Measurements from ENCODE around the gene NDUFB3. TPM values are rescaled to one million over a fixed set of nuclear protein-coding genes. Genes with fewer than 3 reads are reported as not detected.

NDUFB3 gene
- total and polyA plus RNA-seq, 11 donors = 197 to 496 (median 348) TPM

DNA sequence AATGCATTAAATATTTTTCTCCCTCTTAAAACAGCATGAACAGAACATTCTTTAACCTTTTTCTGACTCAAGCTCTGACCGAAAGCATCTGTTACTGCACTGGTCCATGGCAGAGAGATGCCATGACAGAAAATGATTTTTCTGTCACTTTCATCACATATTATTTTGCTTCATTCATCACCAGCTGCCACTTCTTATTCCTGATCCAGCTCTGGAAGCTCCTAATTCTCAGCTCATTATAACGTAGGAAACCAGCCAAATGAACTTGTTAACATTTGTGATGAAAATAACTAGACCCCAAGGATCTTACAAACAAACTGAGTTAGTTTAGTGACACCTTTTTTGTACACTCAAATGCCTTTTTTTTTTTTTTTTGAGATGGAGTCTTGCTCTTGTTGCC, 36.5 kb downstream of the NDUFB3 start:
- DNase-seq (no peak), ATAC-seq (no peak)
- Histone ChIP-seq H3K4me3 (no peak overlapping the region), H3K4me1 (peaks cover 0 to 15% (median 0%) of the 10 kb centered on the region in 12 donors), H3K9me3 (no peaks in the 10 kb centered on the region), H3K36me3 (peaks cover 0 to 3% (median 0%) of the 10 kb centered on the region in 9 donors), H3K27me3 (no peaks in the 10 kb centered on the region), H3K27ac (no peak overlapping the region)
- no peak for TF ChIP-seq POLR2A (IDR thresholded peaks at IDR 0.05)
- WGBS, 4 donors = 77 to 95% (median 90%) methylated on average over 2 of the region's 2 CpGs
- intact Hi-C loops (cut with DNase I) = no loop called here

DNA sequence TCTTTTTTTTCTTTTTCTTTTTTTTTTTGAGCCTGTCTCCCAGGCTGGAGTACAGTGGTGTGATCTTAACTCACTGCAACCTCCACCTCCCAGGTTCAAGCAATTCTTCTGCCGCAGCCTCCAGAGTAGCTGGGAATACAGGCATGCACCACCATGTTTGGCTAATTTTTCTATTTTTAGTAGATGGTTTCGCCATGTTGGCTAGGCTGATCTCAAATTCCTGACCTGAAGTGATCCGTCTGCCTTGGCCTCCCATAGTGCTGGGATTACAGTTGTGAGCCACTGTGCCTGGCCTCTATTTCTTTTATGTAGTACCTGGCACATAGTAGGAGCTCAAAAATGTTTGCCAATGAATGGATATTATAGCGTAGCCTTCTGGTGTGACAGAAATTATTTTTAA, 37.4 kb downstream of the NDUFB3 start:
- TF ChIP-seq POLR2A (IDR thresholded peaks at IDR 0.05) = no peak
- TF ChIP-seq, protein P1, sequence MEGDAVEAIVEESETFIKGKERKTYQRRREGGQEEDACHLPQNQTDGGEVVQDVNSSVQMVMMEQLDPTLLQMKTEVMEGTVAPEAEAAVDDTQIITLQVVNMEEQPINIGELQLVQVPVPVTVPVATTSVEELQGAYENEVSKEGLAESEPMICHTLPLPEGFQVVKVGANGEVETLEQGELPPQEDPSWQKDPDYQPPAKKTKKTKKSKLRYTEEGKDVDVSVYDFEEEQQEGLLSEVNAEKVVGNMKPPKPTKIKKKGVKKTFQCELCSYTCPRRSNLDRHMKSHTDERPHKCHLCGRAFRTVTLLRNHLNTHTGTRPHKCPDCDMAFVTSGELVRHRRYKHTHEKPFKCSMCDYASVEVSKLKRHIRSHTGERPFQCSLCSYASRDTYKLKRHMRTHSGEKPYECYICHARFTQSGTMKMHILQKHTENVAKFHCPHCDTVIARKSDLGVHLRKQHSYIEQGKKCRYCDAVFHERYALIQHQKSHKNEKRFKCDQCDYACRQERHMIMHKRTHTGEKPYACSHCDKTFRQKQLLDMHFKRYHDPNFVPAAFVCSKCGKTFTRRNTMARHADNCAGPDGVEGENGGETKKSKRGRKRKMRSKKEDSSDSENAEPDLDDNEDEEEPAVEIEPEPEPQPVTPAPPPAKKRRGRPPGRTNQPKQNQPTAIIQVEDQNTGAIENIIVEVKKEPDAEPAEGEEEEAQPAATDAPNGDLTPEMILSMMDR (IDR thresholded peaks at IDR 0.05) = no peak
- Histone ChIP-seq H3K4me1 (peaks cover 0 to 16% (median 0%) of the 10 kb centered on the region in 12 donors), H3K27me3 (no peaks in the 10 kb centered on the region), H3K36me3 (peaks cover 0 to 3% (median 0%) of the 10 kb centered on the region in 9 donors), H3K4me3 (no peak overlapping the region), H3K27ac (no peak overlapping the region), H3K9me3 (no peaks in the 10 kb centered on the region)
- intact Hi-C loops (cut with DNase I) = no loop called here
- ATAC-seq (peak in 2 of 4 donors; percentile 30 to 62), DNase-seq (no peak)
- 74 to 81% (median 78%) methylated on average over 4 of the region's 4 CpGs for WGBS, 4 donors

DNA sequence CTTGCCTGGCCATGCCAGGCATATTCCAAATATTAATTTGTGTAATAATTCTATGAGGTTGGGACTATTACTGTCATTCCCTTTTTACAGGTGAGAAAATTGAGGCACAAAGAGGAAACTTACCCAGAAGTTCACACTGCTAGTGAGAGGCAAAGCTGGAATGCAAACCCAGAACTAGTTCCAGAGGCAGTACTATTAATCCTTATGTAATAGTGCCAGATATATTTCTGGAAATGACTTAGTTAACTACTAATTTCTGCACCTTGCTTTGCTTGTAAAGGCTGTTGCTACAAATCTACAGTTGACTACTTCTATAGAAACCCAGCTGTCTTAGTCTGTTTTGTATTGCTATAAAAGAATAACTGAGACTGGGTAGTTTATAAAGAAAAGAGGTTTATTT, 38.8 kb downstream of the NDUFB3 start:
- TF ChIP-seq, protein P1 (IDR thresholded peaks at IDR 0.05) = no peak
- no peak for TF ChIP-seq POLR2A (IDR thresholded peaks at IDR 0.05)
- ATAC-seq (no peak), DNase-seq (no peak)
- Histone ChIP-seq H3K4me1 (peaks cover 0 to 25% (median 5%) of the 10 kb centered on the region in 12 donors), H3K27me3 (no peaks in the 10 kb centered on the region), H3K27ac (no peak overlapping the region), H3K4me3 (no peak overlapping the region), H3K36me3 (no peaks in the 10 kb centered on the region), H3K9me3 (no peaks in the 10 kb centered on the region)
- intact Hi-C loops (cut with DNase I) = loop anchor here in 3 of 10 donors (5.0 to 10.0 kb wide), 2 partner anchors 52 to 124 kb away; no protein-coding TSS in a partner anchor

DNA sequence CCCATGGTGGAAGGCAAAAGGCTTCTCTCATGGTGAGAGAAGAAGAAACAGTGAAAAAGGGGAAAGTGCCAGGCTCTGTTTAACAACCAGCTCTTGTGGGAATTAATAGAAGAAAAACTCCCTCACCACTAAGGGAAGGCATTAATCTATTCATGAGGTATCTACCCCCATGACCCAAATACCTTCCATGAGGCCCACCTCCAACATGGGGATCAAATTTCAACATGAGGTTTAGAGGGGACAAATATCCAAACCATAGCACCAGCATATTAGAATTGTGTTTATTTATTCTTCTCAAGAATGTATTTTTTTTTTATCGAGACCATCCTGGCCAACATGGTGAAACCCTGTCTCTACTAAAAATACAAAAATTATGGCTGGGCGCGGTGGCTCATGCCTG, 39.3 kb downstream of the NDUFB3 start:
- Histone ChIP-seq H3K27ac (no peak overlapping the region), H3K36me3 (no peaks in the 10 kb centered on the region), H3K27me3 (no peaks in the 10 kb centered on the region), H3K4me3 (no peak overlapping the region), H3K9me3 (no peaks in the 10 kb centered on the region), H3K4me1 (peaks cover 0 to 27% (median 5%) of the 10 kb centered on the region in 12 donors)
- WGBS, 4 donors = 95 to 98% (median 97%) methylated on average over 3 of the region's 3 CpGs
- DNase-seq (no peak), ATAC-seq (no peak)
- TF ChIP-seq, protein P1 (IDR thresholded peaks at IDR 0.05) = no peak
- no peak for TF ChIP-seq POLR2A (IDR thresholded peaks at IDR 0.05)
- intact Hi-C loops (cut with DNase I) = loop anchor here in 3 of 10 donors (5.0 to 10.0 kb wide), 2 partner anchors 51 to 124 kb away; no protein-coding TSS in a partner anchor

DNA sequence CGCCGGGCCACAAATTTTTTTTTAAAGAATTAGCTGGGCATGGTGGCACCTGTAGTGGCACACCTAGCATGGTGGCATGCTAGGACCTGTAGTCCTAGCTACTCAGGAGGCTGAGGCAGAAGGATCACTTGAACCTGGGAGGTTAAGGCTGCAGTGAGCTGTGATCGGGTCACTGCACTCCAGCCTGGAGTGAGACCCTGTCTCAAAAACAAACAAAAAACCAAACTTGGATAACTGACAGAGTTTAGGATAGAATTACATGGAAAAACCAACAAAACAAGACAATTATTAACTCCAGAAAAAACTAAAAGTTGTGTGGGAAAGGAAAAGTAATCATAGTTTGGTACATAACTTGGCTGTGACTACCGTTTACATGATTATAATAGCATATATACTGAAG, 42.5 kb downstream of the NDUFB3 start:
- Histone ChIP-seq H3K27ac (peak overlapping the region in 2 of 12 donors; percentile 99 to 100), H3K36me3 (no peaks in the 10 kb centered on the region), H3K4me3 (peak overlapping the region in 3 of 12 donors; percentile 85 to 96 (median 90)), H3K9me3 (no peaks in the 10 kb centered on the region), H3K27me3 (no peaks in the 10 kb centered on the region), H3K4me1 (peaks cover 0 to 22% (median 5%) of the 10 kb centered on the region in 12 donors)
- TF ChIP-seq, protein P1 (IDR thresholded peaks at IDR 0.05) = no peak
- no peak for TF ChIP-seq POLR2A (IDR thresholded peaks at IDR 0.05)
- DNase-seq (no peak), ATAC-seq (no peak)
- 86 to 93% (median 89%) methylated on average over 4 of the region's 4 CpGs for WGBS, 4 donors
- intact Hi-C loops (cut with DNase I) = loop anchor here in 3 of 10 donors (5.0 to 10.0 kb wide), 2 partner anchors 48 to 120 kb away; no protein-coding TSS in a partner anchor
